Measurements from ENCODE around the gene ATP8B1. TPM values are rescaled to one million over a fixed set of nuclear protein-coding genes. Genes with fewer than 3 reads are reported as not detected.

ATP8B1 gene
- total and polyA plus RNA-seq, 4 donors, result 3.9 to 22.0 (median 5.7) TPM

- TF ChIP-seq TAF1 (conservative IDR thresholded peaks at IDR 0.05) (no peak), ZBTB33 (IDR thresholded peaks at IDR 0.05) (no peak), EGR1 (IDR thresholded peaks at IDR 0.05; ENCODE audit: low read depth in 2 of 2) (no peak), RXRA (IDR thresholded peaks at IDR 0.05) (no peak), RAD21 (IDR thresholded peaks at IDR 0.05) (no peak), GABPA (IDR thresholded peaks at IDR 0.05 in 1 of 2, conservative IDR thresholded peaks at IDR 0.05 in 1 of 2) (no peak), MAX (IDR thresholded peaks at IDR 0.05) (no peak), FOXA2 (IDR thresholded peaks at IDR 0.05) (no peak), HNF4G (IDR thresholded peaks at IDR 0.05) (no peak), YY1 (IDR thresholded peaks at IDR 0.05) (no peak), HNF4A (conservative IDR thresholded peaks at IDR 0.05) (no peak), FOXA1 (IDR thresholded peaks at IDR 0.05) (no peak), SP1 (IDR thresholded peaks at IDR 0.05) (no peak), CTCF (IDR thresholded peaks at IDR 0.05; ENCODE audit: low read depth, low read length, missing input control) (no peak), NR2F2 (IDR thresholded peaks at IDR 0.05) (no peak), REST (IDR thresholded peaks at IDR 0.05) (no peak), JUND (IDR thresholded peaks at IDR 0.05) (no peak), ATF3 (IDR thresholded peaks at IDR 0.05) (no peak)
- no peaks in the 10 kb centered on the region for H3K9me3 ChIP-seq (ENCODE audit: control insufficient read depth in 4 of 4, low read length in 3 of 4)
- peak overlapping the region; percentile 46 to 51 for H3K27ac ChIP-seq (ENCODE audit: low read depth in 1 of 2, low read length in 2 of 2)
- H3K36me3 ChIP-seq (ENCODE audit: control insufficient read depth in 4 of 4, insufficient read depth in 3 of 4, low read depth in 1 of 4, low read length in 3 of 4), result no peaks in the 10 kb centered on the region
- peaks cover 0 to 5% (median 4%) of the 10 kb centered on the region in 4 donors for H3K4me1 ChIP-seq (ENCODE audit: control insufficient read depth in 4 of 4, insufficient read depth in 4 of 4, low read length in 3 of 4)
- no peaks in the 10 kb centered on the region for H3K27me3 ChIP-seq (ENCODE audit: control insufficient read depth in 4 of 4, insufficient read depth in 4 of 4, low read length in 3 of 4)
- 40% methylated on average over 2 of the region's 2 CpGs for WGBS
- DNase-seq (ENCODE audit: low spot score), result no peak
- H3K9ac ChIP-seq (ENCODE audit: low read depth in 1 of 2, low read length in 2 of 2), result no peak overlapping the region
- H3K4me3 ChIP-seq (ENCODE audit: low read depth in 1 of 3, low read length in 3 of 3), result no peak overlapping the region
Observed at GRCh38 chr18:57780318-57780705, 22.8 kb downstream of the ATP8B1 start.

Measured in liver (tissue), 9 donors.